HL-60 (cell line): ENCODE measurements around the gene SLFN14.

ENCODE experiments used
- POLR2AphosphoS5 ChIP-seq: IDR thresholded peaks from 2 replicates; pipeline ENCODE4 v1.6.1; 2012; ENCODE audit warnings: low read depth
- TF ChIP-seq, protein P1 (sequence below): IDR thresholded peaks from one replicate; pipeline ENCODE4 v1.5.1; 2011; ENCODE audit warnings: low read length, control low read depth, inconsistent platforms; ENCODE audit not compliant: insufficient read depth
- TF ChIP-seq, protein P2 (sequence below): IDR thresholded peaks from 2 replicates; pipeline ENCODE4 v1.6.1; 2012; ENCODE audit warnings: low read depth; ENCODE audit not compliant: insufficient replicate concordance

DNA sequence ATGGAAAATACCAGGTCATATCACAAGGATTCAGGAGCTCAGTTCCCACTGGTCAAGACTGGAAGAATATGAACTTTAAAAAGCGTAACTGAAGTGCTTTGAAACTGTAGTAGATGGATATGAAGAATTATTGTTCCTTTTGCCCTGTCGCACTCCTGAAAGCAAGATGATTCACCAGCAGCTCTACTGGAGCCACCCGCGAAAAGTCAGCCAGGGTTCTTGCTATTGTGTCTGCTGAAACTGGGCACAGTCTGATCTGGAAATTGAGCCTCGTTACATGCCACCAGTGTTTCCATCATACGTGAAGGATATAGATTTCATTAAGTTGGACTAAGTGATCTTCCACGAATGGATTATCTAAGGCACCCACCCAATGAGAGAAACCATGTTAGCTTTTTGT, 43.1 kb upstream of the SLFN14 start:
- TF ChIP-seq, protein P1, sequence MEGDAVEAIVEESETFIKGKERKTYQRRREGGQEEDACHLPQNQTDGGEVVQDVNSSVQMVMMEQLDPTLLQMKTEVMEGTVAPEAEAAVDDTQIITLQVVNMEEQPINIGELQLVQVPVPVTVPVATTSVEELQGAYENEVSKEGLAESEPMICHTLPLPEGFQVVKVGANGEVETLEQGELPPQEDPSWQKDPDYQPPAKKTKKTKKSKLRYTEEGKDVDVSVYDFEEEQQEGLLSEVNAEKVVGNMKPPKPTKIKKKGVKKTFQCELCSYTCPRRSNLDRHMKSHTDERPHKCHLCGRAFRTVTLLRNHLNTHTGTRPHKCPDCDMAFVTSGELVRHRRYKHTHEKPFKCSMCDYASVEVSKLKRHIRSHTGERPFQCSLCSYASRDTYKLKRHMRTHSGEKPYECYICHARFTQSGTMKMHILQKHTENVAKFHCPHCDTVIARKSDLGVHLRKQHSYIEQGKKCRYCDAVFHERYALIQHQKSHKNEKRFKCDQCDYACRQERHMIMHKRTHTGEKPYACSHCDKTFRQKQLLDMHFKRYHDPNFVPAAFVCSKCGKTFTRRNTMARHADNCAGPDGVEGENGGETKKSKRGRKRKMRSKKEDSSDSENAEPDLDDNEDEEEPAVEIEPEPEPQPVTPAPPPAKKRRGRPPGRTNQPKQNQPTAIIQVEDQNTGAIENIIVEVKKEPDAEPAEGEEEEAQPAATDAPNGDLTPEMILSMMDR, result no peak
- no peak for TF ChIP-seq POLR2AphosphoS5
- TF ChIP-seq, protein P2, sequence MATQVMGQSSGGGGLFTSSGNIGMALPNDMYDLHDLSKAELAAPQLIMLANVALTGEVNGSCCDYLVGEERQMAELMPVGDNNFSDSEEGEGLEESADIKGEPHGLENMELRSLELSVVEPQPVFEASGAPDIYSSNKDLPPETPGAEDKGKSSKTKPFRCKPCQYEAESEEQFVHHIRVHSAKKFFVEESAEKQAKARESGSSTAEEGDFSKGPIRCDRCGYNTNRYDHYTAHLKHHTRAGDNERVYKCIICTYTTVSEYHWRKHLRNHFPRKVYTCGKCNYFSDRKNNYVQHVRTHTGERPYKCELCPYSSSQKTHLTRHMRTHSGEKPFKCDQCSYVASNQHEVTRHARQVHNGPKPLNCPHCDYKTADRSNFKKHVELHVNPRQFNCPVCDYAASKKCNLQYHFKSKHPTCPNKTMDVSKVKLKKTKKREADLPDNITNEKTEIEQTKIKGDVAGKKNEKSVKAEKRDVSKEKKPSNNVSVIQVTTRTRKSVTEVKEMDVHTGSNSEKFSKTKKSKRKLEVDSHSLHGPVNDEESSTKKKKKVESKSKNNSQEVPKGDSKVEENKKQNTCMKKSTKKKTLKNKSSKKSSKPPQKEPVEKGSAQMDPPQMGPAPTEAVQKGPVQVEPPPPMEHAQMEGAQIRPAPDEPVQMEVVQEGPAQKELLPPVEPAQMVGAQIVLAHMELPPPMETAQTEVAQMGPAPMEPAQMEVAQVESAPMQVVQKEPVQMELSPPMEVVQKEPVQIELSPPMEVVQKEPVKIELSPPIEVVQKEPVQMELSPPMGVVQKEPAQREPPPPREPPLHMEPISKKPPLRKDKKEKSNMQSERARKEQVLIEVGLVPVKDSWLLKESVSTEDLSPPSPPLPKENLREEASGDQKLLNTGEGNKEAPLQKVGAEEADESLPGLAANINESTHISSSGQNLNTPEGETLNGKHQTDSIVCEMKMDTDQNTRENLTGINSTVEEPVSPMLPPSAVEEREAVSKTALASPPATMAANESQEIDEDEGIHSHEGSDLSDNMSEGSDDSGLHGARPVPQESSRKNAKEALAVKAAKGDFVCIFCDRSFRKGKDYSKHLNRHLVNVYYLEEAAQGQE, result no peak
